IMR-90 (cell line): ENCODE results near the gene CAPN3. TPM values are rescaled to one million over a fixed set of nuclear protein-coding genes. Genes with fewer than 3 reads are reported as not detected.

Source experiments
- ATAC-seq: fragments of 200-7000 bp; cut with Tn5 transposase; 2 replicates; pipeline ENCODE4 v1.9.1; 2020; ENCODE audit warnings: low read depth, mild to moderate bottlenecking, moderate library complexity
- BruUV-seq: library from RNA; stranded (reverse); fragments of 400-500 nt; replicated peaks from 2 replicates; lab custom pipeline; 2021; lab: Mats Ljungman, UMichigan
- CTCF ChIA-PET: fragments of 300-600 bp; formaldehyde crosslinking; extraction: SDS; loops from one replicate; lab custom pipeline; 2021; ENCODE audit warnings: antibody characterized with exemption; lab: Yijun Ruan, JAX
- POLR2A ChIA-PET: fragments of 300-600 bp; sonication (Branson Sonifier 250); formaldehyde crosslinking; loops from one replicate; lab custom pipeline; 2022; ENCODE audit warnings: antibody characterized with exemption; ENCODE audit not compliant: unreplicated experiment; lab: Charles Lee
- DNase-seq: peaks from one replicate; pipeline ENCODE4 v3.0.0; 2013
- H2AFZ ChIP-seq: replicated peaks from 2 replicates; pipeline ENCODE3; 2013; ENCODE audit warnings: low read length, mild to moderate bottlenecking; ENCODE audit not compliant: poor library complexity
- H2AK5ac ChIP-seq: 2 replicates; pipeline ENCODE4 v1.6.1; 2013; ENCODE audit warnings: low read depth, low read length, inconsistent platforms
- H2AK9ac ChIP-seq: replicated peaks from 2 replicates; pipeline ENCODE3; 2013; ENCODE audit warnings: mild to moderate bottlenecking, low read depth, low read length, moderate library complexity; ENCODE audit not compliant: poor library complexity
- H2BK120ac ChIP-seq: 2 replicates; pipeline ENCODE4 v1.6.1; 2013; ENCODE audit warnings: low read depth, low read length, inconsistent platforms
- H2BK15ac ChIP-seq: 3 replicates; pipeline ENCODE4 v1.6.1; 2013; ENCODE audit warnings: low read depth, low read length, inconsistent platforms
- H2BK20ac ChIP-seq: 2 replicates; pipeline ENCODE4 v1.6.1; 2013; ENCODE audit warnings: low read depth, mild to moderate bottlenecking, inconsistent platforms, low read length, moderate library complexity
- H2BK5ac ChIP-seq: 2 replicates; pipeline ENCODE4 v1.6.1; 2013; ENCODE audit warnings: mild to moderate bottlenecking, low read depth, low read length, inconsistent platforms; ENCODE audit not compliant: poor library complexity, severe bottlenecking
- H3K14ac ChIP-seq: replicated peaks from 2 replicates; pipeline ENCODE4 v1.6.1; 2013; ENCODE audit warnings: low read depth, low read length, inconsistent platforms
- H3K18ac ChIP-seq: 2 replicates; pipeline ENCODE4 v1.6.1; 2013; ENCODE audit warnings: low read depth, low read length, control low read depth
- H3K23ac ChIP-seq: 2 replicates; pipeline ENCODE4 v1.6.1; 2013; ENCODE audit warnings: low read depth, low read length, inconsistent platforms
- H3K27ac ChIP-seq: 2 replicates; pipeline ENCODE4 v1.5.1; 2013; ENCODE audit warnings: mild to moderate bottlenecking, control low read depth, low read length; ENCODE audit not compliant: insufficient read depth
- H3K27me3 ChIP-seq: 2 replicates; pipeline ENCODE4 v1.6.1; 2013; ENCODE audit warnings: low read length; ENCODE audit not compliant: control insufficient read depth, insufficient read depth
- H3K36me3 ChIP-seq: 2 replicates; pipeline ENCODE4 v1.6.1; 2013; ENCODE audit warnings: low read length, mixed read lengths; ENCODE audit not compliant: control insufficient read depth, insufficient read depth
- H3K4ac ChIP-seq: 2 replicates; pipeline ENCODE4 v1.6.1; 2013; ENCODE audit warnings: low read depth, low read length, inconsistent platforms
- H3K4me1 ChIP-seq: 2 replicates; pipeline ENCODE4 v1.6.1; 2013; ENCODE audit warnings: low read length, mixed read lengths; ENCODE audit not compliant: control insufficient read depth, insufficient read depth
- H3K4me2 ChIP-seq: 2 replicates; pipeline ENCODE4 v1.6.1; 2013; ENCODE audit warnings: low read depth, mild to moderate bottlenecking, control low read depth, low read length, moderate library complexity
- H3K4me3 ChIP-seq: 2 replicates; pipeline ENCODE4 v1.5.1; 2013; ENCODE audit warnings: low read depth, mild to moderate bottlenecking, control low read depth, low read length, moderate library complexity; ENCODE audit not compliant: insufficient read depth
- H3K56ac ChIP-seq: 2 replicates; pipeline ENCODE4 v1.6.1; 2013; ENCODE audit warnings: low read length, inconsistent platforms; ENCODE audit not compliant: insufficient read depth; ENCODE audit errors: extremely low read depth
- H3K79me1 ChIP-seq, 2 experiments: 2 replicates each; pipeline ENCODE4 v1.6.1; 2013; ENCODE audit warnings: low read length in 2 of 2, inconsistent platforms in 1 of 2, low read depth in 1 of 2
- H3K9ac ChIP-seq: 2 replicates; pipeline ENCODE4 v1.6.1; 2013; ENCODE audit warnings: low read depth, low read length, control low read depth
- H3K9me1 ChIP-seq: 2 replicates; pipeline ENCODE4 v1.6.1; 2013; ENCODE audit warnings: low read length, inconsistent platforms; ENCODE audit not compliant: insufficient read depth
- H3K9me3 ChIP-seq: 2 replicates; pipeline ENCODE4 v1.6.1; 2013; ENCODE audit warnings: low read length; ENCODE audit not compliant: control insufficient read depth, insufficient read depth
- H4K20me1 ChIP-seq: 2 replicates; pipeline ENCODE4 v1.6.1; 2013; ENCODE audit warnings: low read length, inconsistent platforms; ENCODE audit not compliant: insufficient read depth
- H4K5ac ChIP-seq: 2 replicates; pipeline ENCODE4 v1.6.1; 2013; ENCODE audit warnings: mild to moderate bottlenecking, low read depth, low read length, control low read depth
- H4K8ac ChIP-seq, 2 experiments: 2 replicates each; pipeline ENCODE4 v1.6.1; 2013; ENCODE audit warnings: low read depth in 2 of 2, low read length in 2 of 2, control low read depth in 1 of 2, inconsistent platforms in 1 of 2
- H4K91ac ChIP-seq: 2 replicates; pipeline ENCODE4 v1.6.1; 2013; ENCODE audit warnings: low read depth, low read length, inconsistent platforms; ENCODE audit not compliant: insufficient read depth
- CEBPB ChIP-seq: IDR thresholded peaks from 2 replicates; pipeline ENCODE4 v1.6.1; 2012; ENCODE audit warnings: low read depth, low read length, improper control_type of control experiment
- CHD1 ChIP-seq: IDR thresholded peaks from 2 replicates; pipeline ENCODE4 v1.6.1; 2012; ENCODE audit warnings: low read depth, low read length, improper control_type of control experiment
- FOS ChIP-seq: fragments of 150-350 bp; IDR thresholded peaks from 2 replicates; pipeline ENCODE4 v1.6.1; 2016; ENCODE audit warnings: low read depth, low read length
- MAZ ChIP-seq: IDR thresholded peaks from 2 replicates; pipeline ENCODE4 v1.6.1; 2012; ENCODE audit warnings: low read depth, mild to moderate bottlenecking, low read length, improper control_type of control experiment, moderate library complexity, borderline replicate concordance
- MXI1 ChIP-seq: IDR thresholded peaks from 2 replicates; pipeline ENCODE4 v1.6.1; 2012; ENCODE audit warnings: low read depth, mild to moderate bottlenecking, low read length, moderate library complexity, borderline replicate concordance
- RFX5 ChIP-seq: IDR thresholded peaks from 2 replicates; pipeline ENCODE4 v1.8.0; 2012; ENCODE audit warnings: low read depth, mild to moderate bottlenecking, low read length, moderate library complexity
- SMC3 ChIP-seq: fragments of 150-350 bp; IDR thresholded peaks from 2 replicates; pipeline ENCODE4 v1.6.1; 2016; ENCODE audit warnings: low read depth, mild to moderate bottlenecking, antibody characterized with exemption, low read length, moderate library complexity
- WGBS, 2 experiments: methylation state at CpG; one replicate each; pipeline versions ENCODE4 v1.1.5 to v1.1.7; 2013; ENCODE audit warnings: missing lambda C conversion rate in 2 of 2; ENCODE audit not compliant: insufficient read length in 1 of 2; ENCODE audit errors: extremely low coverage in 2 of 2; 5-methylcytosine and 5-hydroxymethylcytosine counted together
- dilution Hi-C: fragments of 300-500 bp; cut with HindIII; formaldehyde crosslinking; loops from one replicate; pipeline ENCODE4 v1.14.3; 2018; ENCODE audit warnings: low sequenced_read_pairs; ENCODE audit not compliant: unreplicated experiment
- in situ Hi-C: fragments of 300-500 bp; cut with MboI; formaldehyde crosslinking; loops from 3 replicates; pipeline ENCODE4 v1.14.3; 2019; ENCODE audit warnings: low sequenced_read_pairs, inconsistent platforms, mixed read lengths
- intact Hi-C: fragments of 100-400 bp; cut with micrococcal nuclease; formaldehyde crosslinking; loops from 2 replicates; pipeline ENCODE4 v1.10.0; 2022
- polyA plus RNA-seq, 3 experiments: library from polyadenylated mRNA; depleted of rRNA; stranded (reverse); fragments of >200 nt; gene quantifications; 2 replicates each; pipeline ENCODE4 v1.2.3, GENCODE V29; 2012; ENCODE audit warnings: low replicate concordance in 1 of 3
- total RNA-seq: library from RNA; depleted of rRNA; stranded (reverse); fragments of >200 nt; gene quantifications from 2 replicates; pipeline ENCODE4 v1.2.3, GENCODE V29; 2012
- TF ChIP-seq, protein P1 (sequence below): fragments of 150-350 bp; IDR thresholded peaks from 2 replicates; pipeline ENCODE4 v1.6.1; 2016; ENCODE audit warnings: low read depth, mild to moderate bottlenecking, low read length, moderate library complexity, borderline replicate concordance

The CAPN3 gene
- total and polyA plus RNA-seq, 2 of the 4 experiments (the other 2 are of a cell fraction), result 1.1 to 1.4 TPM

DNA sequence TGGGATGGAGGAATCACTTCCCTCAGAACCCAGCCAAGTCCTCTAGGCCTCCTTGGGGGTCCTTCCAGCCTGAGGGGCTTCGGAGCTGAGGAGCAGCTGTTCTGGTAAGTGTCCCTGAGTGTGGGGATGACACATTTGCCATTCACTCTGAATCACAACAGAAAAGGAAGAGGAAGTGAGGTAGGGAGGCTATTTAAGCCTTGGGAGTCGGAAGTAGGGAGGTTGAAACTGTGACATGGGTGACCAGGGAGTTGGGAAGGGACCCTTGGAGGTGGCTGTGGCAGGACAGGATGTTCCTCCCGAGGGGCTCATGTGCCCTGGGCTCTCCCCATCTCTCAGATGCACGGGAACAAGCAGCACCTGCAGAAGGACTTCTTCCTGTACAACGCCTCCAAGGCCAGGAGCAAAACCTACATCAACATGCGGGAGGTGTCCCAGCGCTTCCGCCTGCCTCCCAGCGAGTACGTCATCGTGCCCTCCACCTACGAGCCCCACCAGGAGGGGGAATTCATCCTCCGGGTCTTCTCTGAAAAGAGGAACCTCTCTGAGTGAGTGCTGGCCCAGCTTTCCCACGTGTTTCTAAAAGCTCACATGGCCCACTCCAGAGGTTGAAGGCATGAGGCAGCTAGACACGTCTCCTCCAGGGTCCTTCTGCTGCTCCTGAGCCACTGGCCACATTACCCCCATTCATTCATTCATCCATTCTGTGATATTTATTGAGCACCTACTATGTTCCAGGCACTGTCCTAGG, 43.3 kb downstream of the CAPN3 start:
- dilution Hi-C loops, result no loop called here
- Histone ChIP-seq H4K20me1 (no peaks in the 10 kb centered on the region), H3K36me3 (no peaks in the 10 kb centered on the region), H3K27ac (no peak overlapping the region), H2BK20ac (no peak overlapping the region), H2AFZ (peak overlapping the region; percentile 13), H3K18ac (no peak overlapping the region), H2BK120ac (no peak overlapping the region), H3K4ac (no peak overlapping the region), H3K56ac (no peak overlapping the region), H3K4me1 (no peaks in the 10 kb centered on the region), H3K4me2 (no peak overlapping the region), H2AK5ac (no peak overlapping the region), H2BK5ac (no peak overlapping the region), H3K23ac (no peak overlapping the region), H3K14ac (no peak overlapping the region), H4K91ac (no peak overlapping the region), H2AK9ac (no peak overlapping the region), H3K9me3 (no peaks in the 10 kb centered on the region), H3K9me1 (peaks cover 5% of the 10 kb centered on the region; the same call in 1 of the 2 replicates), H2BK15ac (no peak overlapping the region), H4K5ac (no peak overlapping the region), H3K27me3 (no peaks in the 10 kb centered on the region), H3K79me1 (no peaks in the 10 kb centered on the region), H4K8ac (no peak overlapping the region), H3K9ac (no peak overlapping the region), H3K4me3 (no peak overlapping the region)
- BruUV-seq, result no TSS peak
- no peak for DNase-seq
- ChIA-PET CTCF (no interaction called here), POLR2A (no interaction called here)
- ATAC-seq, result no peak
- intact Hi-C loops, result no loop called here
- TF ChIP-seq, protein P1, sequence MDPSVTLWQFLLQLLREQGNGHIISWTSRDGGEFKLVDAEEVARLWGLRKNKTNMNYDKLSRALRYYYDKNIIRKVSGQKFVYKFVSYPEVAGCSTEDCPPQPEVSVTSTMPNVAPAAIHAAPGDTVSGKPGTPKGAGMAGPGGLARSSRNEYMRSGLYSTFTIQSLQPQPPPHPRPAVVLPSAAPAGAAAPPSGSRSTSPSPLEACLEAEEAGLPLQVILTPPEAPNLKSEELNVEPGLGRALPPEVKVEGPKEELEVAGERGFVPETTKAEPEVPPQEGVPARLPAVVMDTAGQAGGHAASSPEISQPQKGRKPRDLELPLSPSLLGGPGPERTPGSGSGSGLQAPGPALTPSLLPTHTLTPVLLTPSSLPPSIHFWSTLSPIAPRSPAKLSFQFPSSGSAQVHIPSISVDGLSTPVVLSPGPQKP, result no peak
- TF ChIP-seq MAZ, result no peak
- no peak for TF ChIP-seq CHD1
- TF ChIP-seq MXI1, result no peak
- no peak for TF ChIP-seq CEBPB
- TF ChIP-seq SMC3, result no peak
- TF ChIP-seq RFX5, result no peak
- TF ChIP-seq FOS, result no peak
- 95% methylated on average over 9 of the region's 15 CpGs; no CpG with 5 or more reads in 1 of the 2 experiments for WGBS, 2 experiments
- in situ Hi-C loops, result no loop called here
